Umbilical cord (tissue), 2 donors: ENCODE measurements around the gene ESRP2. TPM values are rescaled to one million over a fixed set of nuclear protein-coding genes. Genes with fewer than 3 reads are reported as not detected.

Source experiments
- DNase-seq: peaks from one replicate; pipeline ENCODE4 v3.0.0-alpha.2; 2015; ENCODE audit warnings: low spot score
- total RNA-seq: library from RNA; depleted of rRNA; stranded (reverse); fragments of >200 nt; gene quantifications from one replicate; pipeline ENCODE4 v1.2.3, GENCODE V29; 2014; ENCODE audit warnings: low replicate concordance; ENCODE audit not compliant: insufficient read depth

The ESRP2 gene
- total RNA-seq, 1 donor from 2014 or later: 1.9 TPM

DNA sequence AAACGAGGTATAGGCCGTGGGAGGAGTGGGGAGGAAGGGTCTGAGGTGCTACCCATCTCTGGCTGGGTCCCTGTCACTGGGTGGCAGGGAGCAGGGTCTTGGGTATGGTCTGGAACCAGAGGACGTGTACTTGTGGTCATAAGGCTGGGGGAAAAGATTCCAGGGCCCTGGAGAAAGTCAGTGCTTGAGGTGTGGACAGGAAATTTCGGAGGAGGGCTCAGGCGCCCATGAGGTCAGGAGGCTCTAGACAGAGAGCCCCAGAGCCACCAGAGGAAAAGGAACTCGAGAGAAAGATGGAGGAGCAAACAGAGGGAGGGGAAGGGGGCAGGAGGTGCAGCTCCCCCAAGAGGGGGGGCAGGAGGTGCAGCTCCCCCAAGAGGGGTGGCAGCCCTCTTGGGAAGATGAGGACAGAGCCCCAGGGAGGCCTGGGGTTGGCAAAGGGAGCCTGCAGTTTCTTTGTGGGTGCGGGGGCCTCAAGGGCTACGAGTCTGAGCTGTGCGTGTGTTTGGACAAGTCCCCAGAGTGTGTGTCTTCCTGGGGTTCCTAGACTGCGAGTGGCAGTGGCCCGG lies 27.7 kb upstream of the ESRP2 start:
- DNase-seq: no peak

DNA sequence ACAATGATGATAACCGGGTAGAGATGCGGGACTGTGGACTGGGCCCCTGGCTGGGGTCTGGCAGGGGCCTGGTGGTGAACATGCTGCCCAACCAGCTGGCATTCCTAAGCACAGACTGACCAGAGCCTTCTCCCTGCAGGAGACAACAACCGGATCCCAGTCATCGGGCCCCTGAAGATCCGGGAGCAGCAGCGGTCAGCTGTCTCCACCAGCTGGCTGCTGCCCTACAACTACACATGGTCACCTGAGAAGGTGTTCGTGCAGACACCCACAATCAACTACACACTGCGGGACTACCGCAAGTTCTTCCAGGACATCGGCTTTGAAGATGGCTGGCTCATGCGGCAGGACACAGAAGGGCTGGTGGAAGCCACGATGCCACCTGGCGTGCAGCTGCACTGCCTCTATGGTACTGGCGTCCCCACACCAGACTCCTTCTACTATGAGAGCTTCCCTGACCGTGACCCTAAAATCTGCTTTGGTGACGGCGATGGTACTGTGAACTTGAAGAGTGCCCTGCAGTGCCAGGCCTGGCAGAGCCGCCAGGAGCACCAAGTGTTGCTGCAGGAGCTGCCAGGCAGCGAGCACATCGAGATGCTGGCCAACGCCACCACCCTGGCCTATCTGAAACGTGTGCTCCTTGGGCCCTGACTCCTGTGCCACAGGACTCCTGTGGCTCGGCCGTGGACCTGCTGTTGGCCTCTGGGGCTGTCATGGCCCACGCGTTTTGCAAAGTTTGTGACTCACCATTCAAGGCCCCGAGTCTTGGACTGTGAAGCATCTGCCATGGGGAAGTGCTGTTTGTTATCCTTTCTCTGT lies 23.3 kb upstream of the ESRP2 start:
- no peak for DNase-seq

DNA sequence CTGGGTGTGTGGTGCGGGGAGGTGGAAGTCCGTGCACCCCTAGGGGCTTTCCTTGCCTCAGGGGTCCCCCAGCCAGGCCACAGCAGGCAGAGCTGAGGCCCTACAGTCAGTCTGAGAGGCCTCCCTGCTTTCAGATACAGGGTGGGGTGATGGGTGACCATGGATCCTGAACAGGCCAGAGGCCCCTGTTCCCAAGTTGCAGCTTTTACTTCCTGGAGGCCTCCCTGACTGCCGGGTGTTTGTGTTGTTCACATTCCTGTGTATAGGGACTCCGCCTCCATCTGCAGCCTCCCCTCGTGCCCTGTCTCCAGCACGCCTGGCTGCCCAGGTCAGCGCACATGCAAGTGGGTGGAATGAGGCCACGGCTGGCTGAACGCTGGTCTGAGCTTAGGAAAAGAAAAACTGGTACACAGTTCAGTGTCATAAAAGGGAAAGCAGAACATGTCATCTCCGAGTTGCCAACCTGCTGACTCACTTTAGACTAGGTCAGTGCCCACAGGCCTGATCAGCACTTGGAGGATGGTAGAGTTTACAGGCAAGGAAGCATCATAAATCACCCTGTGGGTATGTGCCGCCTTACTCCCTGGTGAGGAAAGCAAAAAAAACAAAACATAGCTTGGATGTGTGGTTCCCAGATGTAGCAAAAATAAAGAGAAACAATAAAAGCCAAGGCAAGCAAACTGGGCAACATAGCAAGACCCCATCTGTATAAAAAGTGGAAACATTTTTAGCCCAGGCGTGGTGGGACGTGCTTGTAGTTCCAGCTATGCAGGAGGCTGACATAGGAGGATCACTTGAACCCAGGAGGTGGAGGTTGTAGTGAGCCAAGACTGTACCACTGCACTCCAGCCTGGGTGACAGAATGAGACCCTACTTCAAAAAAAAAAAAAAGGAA lies 22.2 kb upstream of the ESRP2 start:
- peak; percentile 72 for DNase-seq

DNA sequence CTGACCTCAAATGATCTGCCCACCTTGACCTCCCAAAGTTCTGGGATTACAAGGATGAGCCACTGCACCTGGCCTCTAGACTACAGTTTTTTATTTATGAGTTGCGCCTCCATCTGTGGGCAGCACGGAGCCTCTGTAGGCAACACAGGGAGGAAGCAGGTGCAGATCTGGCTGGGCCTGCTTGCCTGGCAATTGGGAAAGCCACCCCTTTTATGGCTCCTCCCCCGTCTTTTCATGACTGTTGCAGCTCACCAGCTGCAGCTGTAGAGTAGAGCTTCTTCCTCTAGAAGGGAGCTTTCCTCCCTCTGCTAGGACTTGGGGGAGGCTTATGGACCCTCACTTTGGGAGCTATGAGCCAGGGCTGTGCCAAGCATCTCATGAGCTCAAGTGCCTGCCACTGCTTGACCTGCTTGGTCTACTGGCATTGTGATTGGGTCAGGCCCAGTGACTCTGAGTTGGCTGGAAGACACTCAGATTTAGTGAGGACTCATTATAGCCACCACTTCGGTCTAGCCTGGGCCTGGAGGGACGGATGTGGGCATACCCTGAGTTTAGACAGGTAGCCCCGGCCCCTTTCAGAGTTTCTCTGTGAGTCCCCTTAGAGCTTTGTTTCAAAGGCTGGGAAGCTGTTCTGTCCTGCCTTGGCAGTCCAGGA lies 21.5 kb upstream of the ESRP2 start:
- no peak for DNase-seq

DNA sequence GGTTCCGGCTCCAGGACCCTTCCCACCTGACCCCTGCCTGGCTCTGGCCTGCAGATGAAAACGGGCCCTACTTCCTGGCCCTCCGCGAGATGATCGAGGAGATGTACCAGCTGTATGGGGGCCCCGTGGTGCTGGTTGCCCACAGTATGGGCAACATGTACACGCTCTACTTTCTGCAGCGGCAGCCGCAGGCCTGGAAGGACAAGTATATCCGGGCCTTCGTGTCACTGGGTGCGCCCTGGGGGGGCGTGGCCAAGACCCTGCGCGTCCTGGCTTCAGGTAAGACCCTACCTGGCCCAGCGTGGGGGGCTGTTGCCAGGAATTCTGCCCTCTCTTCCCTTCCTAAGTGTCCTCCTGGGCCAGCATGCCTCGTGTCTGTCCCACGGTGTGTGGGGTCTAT lies 19.8 kb upstream of the ESRP2 start:
- DNase-seq: no peak

DNA sequence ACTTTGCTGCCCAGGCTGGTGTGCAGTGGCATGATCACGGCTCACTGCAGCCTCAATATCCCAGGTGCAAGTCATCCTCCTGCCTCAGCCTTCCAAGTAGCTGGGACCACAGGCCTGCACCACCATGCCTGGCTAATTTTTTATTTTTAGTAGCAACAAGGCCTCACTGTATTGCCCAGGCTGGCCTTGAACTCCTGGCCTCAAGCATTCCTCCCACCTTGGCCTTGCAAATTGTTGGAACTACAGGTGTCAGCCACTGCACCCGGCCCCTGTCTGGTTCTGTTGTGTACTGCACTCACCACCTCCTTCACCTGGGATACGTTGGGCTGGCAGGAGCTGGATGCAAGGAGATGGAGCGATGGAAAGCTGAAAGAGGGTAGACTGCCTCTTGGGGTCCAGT lies 17.8 kb upstream of the ESRP2 start:
- no peak for DNase-seq

DNA sequence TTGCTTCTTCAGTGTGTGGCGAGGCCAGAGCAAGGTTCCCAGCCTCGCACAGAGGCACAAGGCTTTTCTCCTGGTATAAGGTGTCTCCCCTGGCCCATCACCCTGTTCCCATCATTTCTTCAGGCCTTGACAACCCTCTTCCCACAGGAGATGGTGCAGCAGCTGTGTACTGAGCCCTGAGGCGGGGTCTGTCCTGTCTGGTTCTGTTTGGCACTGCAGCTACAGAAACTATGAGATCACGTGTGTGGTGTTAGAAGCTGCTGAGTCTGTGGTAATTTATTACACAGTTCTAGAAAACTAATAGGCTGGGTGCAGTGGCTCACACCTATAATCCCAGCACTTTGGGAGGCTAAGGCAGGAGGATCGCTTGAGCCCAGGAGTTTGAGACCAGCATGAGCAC lies 16.5 kb upstream of the ESRP2 start:
- DNase-seq: no peak

DNA sequence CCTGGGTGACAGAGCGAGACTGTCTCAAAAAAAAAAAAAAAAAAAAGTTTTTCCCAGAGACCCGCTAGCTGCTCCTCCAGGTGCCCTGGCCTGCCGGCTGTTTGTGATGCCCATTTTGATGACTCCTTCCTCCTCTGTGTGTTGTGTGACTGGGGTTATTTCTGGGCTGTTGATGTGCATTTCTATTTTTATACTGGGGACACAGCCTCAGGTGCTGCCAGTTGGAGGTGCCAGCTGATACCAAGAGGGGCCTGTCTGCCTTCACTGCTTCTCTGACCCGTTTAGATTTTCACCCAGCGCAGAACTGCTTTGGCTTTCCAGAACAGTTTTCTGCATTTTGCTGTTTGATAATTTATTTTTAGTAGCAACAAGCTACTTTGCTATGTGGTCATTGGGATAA lies 15.9 kb upstream of the ESRP2 start:
- DNase-seq: no peak

DNA sequence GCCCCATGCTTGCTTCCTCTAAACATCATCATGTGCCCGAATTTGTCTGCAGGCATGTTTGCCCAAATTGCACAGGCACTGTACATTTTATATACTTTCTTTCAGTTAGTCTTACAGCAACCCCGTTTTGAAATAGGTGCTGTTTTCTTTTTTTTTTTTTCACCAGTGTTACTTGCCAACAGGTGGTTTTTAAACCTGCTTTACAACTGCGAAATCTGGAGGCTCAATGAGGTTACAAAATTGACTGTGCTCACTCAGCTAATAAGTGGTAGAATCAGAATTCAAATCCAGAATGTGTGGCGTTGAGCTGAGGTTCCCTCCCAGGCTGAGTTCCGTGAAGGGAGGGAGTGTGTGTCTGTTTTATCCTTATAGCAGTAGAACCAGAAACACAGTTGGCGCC lies 15.0 kb upstream of the ESRP2 start:
- DNase-seq: no peak

DNA sequence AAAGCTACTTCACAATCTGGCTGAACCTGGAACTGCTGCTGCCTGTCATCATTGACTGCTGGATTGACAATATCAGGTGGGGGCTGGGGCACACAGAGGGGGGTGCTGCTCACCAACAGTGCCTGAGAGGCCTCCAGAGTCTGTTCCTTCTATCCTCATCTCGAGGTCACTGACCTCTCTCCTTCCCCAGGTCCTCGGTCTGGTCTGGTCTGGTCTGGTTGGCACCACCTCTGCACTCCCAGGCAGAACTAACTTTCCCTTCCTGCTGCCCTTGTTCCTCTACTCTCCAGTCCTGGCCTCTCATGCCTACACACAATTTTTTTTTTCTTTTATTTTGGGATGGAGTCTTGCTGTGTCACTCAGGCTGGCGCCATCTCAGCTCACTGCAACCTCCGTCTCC lies 13.4 kb upstream of the ESRP2 start:
- no peak for DNase-seq

DNA sequence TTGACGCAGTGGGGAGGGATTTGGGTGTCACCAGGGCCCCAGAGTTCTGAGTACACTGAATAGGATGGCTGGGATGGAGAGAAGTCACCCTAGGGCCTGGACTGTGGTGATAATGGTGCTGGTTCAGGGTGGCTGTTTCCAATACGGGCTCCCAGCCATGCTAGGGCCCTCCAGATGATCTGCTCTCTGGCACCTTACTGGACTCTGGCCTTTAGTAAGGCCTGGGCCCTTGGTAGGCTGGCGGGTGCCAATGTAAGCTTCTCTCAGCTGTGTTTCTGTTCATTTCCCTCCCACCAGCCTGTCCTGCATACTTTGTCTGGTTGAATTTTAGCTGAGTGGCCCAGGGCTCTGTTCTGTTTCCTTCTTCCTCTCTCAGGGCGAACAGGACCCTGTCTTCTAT lies 12.0 kb upstream of the ESRP2 start:
- no peak for DNase-seq

DNA sequence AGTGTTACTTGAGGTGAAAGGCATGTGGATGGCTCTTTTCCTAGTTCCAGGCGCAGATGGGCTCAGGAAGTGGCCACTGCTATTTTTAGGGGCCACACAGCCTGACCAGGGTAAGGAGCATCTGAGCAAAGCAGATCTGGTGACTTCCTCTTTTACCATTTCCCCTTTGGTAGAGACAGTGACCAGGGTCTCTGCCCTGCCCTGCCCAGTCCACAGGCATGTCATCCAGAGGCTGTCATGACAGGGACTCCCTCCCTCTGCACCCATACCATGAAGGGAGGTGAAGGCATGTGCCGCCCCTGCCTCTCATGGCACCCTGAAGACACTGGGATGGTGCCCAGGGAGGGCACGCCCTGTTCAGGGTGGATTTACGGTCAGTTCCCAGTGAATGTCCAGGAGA lies 11.5 kb upstream of the ESRP2 start:
- peak; percentile 36 for DNase-seq

DNA sequence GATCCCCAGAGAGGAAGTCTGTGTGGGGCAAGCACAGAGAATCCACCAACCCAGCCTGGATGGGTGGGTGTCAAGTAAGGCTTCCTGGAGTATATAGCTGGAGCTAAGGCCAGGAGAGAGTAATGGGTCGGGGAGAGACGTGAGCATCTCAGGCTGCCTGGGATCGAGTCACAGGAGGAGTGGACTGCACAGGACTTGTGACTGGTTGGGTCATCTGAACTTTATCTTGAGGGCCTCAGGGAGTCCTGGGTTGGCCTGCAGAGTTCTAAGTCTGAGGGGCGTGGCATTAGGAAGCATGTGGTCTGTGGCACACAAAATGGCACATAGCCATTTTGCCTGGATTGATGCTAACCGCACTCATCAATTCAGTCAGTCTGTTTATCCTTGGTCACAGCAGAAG lies 10.7 kb upstream of the ESRP2 start:
- DNase-seq: no peak

DNA sequence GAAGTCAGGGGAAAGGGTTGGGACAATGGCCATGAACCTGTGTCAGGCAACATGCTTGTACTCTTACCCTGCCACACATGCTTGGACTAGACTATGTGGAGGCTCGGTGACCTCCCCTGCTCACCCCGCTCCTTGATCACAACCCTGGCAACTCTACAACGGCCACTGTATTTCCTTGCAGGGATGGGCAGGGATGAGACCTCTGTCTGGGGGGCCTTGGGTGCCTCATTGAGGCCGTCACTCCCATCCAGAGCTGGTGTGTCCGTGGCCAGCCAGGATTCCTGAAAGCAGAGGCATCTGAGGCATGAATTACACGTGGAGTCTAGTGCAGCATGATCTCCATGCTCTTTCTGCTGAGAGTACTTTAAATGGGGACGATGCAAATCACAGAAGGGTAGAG lies 10.2 kb upstream of the ESRP2 start:
- DNase-seq: no peak

DNA sequence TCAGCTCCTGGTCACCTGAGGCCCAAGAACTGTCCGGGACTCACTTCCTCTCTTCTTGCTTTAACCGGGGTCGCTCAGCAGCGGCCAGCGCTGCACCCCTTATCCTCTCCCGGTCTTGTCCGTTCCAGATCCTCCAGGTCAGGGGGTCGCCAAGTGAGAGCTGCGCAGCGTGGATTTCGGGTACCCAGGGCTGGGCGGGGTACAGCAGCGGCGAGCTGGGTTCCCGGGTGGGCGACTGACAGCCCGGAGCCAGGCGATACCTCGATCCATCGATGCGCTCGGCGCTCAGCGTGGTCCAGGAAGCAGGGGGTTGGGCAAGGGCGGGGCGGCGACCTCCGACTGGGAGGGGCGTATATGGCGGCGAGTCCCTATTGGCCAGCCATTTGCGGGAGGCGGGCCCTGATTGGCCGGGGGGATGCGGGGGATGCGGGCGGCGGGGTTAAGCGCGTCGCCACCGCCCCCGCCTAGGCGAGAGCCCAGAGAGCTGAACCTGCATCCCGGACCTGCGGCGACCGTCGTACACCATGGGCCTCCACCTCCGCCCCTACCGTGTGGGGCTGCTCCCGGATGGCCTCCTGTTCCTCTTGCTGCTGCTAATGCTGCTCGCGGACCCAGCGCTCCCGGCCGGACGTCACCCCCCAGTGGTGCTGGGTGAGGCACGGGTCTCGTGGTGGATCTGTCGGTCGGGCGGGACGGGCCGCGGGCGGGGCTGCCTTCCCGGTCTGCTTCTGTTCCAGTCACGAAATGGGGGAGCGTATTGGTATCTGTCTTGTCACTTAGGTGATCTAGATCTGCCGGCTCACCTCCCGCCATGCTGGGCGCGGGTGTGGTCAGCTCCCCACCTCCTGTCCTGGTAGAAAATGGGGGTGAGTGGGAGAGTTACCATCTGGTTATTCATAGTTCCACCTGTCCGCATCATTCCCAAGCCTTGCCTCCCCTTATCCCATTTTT lies 9.3 kb upstream of the ESRP2 start, which contains the start of gene PLA2G15:
Gene PLA2G15, plus strand, starts transcription at position 471 of the 951 bp plus-strand sequence. Its CDS starts 54 bp downstream, at position 525.
- DNase-seq: peak; percentile 94

DNA sequence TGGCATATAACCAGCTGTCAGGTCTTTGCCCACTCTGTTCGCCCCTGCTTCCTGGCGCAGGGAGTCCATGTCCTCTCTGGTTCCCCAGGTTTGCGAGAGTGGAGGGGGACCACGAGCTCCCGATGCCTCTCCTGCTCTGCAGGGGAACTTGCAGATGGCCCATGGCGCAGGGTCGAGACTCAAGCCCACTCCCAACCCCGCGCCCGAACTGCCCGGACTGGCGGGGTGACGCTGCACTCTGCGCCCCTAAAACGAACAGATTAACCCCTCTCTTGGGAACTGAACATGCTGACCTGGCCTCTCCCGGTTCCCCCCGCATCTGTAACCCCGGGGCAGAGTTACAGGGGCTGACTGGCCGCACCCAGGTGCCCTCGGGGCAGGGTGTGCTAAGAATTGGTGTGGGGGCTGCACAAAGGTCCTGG lies 8.6 kb upstream of the ESRP2 start:
- DNase-seq: no peak

DNA sequence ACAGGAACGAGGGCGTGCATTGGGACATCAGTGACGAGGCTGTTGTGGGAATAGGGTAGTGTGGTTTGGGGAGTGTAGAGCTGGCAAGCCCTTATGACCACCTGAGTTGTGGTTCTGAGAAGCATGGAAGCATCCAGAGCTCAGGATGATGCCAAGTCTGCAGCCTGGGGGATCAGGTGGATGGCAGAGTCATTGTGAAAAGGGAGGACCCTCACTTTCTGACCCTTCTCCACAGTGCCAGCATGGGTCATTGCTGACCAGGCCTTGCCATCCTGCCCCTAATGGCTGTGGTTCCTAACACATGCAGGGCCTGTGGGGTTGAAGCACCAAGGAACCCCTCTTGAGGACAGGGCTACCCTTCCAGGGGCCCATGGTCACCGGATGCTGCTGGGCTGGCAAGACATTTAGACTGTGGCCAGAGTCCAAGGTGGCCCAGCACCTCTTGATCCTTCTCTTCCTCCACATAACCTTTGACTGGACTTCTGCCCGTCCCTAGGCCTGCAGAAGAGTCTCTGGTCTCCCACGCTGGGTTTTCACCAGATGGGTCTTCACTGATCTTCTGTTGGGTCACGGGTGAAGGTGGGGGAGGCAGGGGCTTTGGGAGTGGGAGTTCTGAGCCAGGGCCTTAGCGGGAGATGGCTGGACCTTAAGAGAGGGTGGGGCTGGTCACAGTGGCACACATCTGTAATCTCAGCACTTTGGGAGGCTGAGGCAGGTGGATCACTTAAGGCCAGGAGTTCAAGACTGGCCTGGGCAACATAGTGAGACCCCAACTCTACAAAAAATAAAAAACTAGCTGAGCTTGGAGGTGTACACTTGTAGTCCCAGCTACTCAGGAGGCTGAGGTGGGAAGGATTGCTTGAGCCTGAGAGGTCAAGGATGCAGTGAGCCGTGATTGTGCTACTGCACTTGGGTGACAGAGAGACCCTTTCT lies 7.3 kb upstream of the ESRP2 start:
- no peak for DNase-seq

DNA sequence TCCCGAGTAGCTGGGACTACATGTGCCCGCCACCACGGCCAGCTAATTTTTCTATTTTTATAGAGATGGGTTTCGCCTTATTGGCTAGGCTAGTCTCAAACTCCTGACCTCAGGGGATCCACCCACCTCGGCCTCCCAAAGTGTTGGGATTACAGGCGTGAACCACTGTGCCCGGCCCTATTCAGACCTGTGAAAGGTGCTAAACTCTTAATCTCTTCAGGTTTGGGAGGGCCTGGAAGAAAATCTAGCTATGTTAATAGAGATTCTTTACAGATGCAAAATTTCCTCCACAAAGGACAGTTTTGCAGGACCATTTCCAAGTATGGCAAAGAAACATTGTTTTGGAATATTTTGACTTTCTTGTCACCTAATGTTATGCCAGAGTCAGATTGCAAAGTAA lies 6.2 kb upstream of the ESRP2 start:
- no peak for DNase-seq

DNA sequence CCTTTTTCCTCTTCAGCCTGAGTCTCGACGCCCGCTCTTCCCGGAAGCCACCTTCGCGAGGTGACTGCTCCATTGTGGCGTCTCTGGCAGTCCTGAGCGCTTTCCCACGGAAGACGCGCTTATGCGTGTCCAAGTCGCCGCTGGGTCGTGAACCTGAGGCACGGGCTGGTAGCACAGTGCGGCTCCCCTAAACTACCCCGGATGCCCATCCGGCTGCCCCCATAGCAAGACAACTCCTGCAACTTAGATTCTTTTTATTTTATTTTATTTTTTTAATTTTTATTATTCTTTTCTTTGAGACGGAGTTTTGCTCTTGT lies 2.1 kb upstream of the ESRP2 start:
- no peak for DNase-seq
